OCI-LY7 (cell line): Measurements from ENCODE around the gene GEMIN7.
"Not testable (repeated sequence)": the region's sequence is repeated elsewhere in the genome, so short reads cannot be mapped to it uniquely, and the experiment has no call there.

Experiments
- EZH2phosphoT487 ChIP-seq: fragments of 200-600 bp; sonication (generic); IDR thresholded peaks from 2 replicates; pipeline ENCODE4 v1.6.1; 2018; ENCODE audit warnings: low read depth, borderline replicate concordance, mild to moderate bottlenecking, mixed run types, antibody characterized with exemption, low read length, moderate library complexity, mixed read lengths
- TF ChIP-seq, protein P1 (sequence below): fragments of 200-600 bp; sonication (generic); conservative IDR thresholded peaks from 2 replicates; pipeline ENCODE4 v1.5.1; 2014; ENCODE audit warnings: mild to moderate bottlenecking, antibody characterized with exemption, low read length, moderate library complexity, mixed read lengths

GRCh38 chr19:45106363-45106762 is 27.3 kb downstream of the GEMIN7 start:
- TF ChIP-seq, protein P1, sequence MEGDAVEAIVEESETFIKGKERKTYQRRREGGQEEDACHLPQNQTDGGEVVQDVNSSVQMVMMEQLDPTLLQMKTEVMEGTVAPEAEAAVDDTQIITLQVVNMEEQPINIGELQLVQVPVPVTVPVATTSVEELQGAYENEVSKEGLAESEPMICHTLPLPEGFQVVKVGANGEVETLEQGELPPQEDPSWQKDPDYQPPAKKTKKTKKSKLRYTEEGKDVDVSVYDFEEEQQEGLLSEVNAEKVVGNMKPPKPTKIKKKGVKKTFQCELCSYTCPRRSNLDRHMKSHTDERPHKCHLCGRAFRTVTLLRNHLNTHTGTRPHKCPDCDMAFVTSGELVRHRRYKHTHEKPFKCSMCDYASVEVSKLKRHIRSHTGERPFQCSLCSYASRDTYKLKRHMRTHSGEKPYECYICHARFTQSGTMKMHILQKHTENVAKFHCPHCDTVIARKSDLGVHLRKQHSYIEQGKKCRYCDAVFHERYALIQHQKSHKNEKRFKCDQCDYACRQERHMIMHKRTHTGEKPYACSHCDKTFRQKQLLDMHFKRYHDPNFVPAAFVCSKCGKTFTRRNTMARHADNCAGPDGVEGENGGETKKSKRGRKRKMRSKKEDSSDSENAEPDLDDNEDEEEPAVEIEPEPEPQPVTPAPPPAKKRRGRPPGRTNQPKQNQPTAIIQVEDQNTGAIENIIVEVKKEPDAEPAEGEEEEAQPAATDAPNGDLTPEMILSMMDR: not testable (repeated sequence)
- TF ChIP-seq EZH2phosphoT487: not testable (repeated sequence)
